Measurements from ENCODE around the gene WNT5B.
A peak's percentile ranks its signal among the peaks of the same experiment; 100 is the strongest.

Gene WNT5B

DNA sequence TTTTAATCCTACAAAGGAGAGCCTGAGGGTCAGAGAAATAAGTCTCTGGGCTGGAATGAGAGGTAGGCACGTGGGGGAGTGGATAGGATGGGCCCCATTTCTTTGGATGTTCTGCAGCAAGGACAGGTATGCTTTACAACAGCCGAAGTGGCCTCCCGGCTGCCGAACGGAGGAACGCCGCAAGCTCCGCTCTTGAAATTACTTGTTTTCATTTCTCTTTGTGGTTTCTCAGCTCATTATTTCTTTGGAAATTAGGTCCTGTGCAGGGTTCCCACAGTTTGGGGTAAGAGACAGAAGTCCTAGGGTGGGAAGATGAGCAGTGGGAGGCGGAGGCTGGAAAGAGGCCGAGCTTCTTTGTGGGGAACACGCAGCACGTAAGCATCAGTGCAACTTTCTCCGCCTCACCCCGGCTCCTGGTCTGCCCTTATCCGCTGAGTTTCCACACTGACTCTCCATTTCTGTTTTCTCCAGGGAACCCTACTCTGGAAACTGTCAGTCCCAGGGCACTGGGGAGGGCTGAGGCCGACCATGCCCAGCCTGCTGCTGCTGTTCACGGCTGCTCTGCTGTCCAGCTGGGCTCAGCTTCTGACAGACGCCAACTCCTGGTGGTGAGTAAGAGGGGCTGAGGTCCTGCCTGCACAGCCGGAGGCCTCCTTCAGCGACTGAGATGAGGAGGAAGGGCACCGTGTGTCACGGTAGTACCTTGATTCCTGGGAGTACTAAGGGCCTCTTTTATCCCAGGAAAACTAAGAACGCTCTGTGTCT, 2.0 kb downstream of the WNT5B start:
- no peak for DNase-seq

DNA sequence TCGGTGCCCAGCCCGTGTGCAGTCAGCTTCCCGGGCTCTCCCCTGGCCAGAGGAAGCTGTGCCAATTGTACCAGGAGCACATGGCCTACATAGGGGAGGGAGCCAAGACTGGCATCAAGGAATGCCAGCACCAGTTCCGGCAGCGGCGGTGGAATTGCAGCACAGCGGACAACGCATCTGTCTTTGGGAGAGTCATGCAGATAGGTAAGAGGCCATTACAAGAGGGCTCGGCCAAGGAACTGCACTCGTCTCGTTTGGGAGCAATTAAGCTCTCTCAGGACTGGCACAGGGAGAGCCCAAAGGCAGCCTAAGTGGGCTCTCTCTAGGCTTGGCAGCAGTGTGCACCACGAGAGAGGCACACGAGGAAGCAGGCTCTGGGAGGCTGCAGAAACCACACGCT, 3.7 kb downstream of the WNT5B start:
- DNase-seq = no peak

DNA sequence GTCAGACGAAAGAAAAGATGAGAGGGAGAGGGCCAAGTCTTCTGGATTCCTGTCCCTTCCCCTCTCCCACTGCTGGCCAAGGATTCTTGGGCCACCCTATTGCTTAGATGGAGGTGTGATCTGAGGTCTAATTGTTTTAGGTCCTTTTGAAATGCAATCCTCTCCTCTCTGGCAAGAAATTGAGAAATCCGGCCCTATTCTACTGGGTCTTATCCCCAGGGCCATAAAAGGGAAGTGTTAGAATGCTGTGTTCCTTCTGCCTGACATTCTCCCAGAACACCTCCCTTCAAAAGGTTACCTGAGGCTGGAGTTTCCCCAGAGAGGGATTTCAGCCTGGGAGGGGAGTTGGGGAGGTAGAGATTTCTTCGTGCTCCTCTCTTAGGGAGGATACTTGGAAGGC, 4.4 kb downstream of the WNT5B start:
- DNase-seq = no peak

DNA sequence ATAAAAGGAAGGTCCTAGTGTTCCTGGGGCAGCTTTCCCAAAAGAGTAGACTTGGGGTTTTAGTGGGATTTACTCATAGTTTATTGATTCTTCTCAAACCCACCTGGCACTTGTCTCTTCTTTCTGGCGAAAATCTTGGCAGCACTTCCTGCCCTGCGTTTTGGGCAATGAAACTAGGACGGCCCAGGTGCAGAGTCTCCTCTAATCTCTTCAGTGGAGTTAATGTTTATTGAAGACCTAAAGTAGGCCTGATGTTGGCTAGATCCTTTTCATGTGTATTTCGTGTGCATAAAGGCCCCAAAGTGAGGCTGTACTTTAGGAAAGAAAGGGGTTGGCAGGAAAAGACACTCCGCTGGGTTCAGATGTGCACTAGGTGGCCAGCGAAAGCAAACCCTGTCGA, 5.1 kb downstream of the WNT5B start:
- no peak for DNase-seq

DNA sequence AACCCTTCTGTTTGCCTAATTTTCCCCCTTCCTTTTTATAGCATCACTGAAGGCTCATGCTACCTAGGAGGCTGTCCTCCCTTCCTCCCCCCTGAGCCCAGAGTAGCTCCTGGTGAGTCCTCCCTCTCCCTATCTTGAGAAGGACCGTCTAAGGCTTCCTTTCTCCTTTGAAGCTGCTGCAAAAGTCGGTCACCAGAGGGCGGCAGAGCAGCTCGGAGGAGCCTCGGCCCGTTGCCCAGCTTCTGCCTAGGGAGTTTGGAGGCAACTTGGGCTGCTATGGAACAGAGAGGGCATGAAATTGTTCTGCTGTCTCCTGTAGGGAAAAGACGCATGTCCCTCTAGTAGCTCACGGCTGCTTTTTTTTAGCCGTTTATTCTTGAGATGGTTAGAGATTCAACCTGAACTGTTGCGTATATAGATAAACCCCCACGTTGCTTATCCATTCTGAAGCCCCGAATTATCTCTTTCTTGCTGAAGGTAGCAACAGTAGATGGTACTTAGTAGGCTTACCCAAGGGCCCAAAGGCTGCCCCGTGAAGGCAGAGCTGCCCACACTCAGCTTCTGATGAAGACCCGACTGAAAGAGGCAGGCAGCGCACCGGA, 5.7 kb downstream of the WNT5B start:
- peak; percentile 61 for DNase-seq

DNA sequence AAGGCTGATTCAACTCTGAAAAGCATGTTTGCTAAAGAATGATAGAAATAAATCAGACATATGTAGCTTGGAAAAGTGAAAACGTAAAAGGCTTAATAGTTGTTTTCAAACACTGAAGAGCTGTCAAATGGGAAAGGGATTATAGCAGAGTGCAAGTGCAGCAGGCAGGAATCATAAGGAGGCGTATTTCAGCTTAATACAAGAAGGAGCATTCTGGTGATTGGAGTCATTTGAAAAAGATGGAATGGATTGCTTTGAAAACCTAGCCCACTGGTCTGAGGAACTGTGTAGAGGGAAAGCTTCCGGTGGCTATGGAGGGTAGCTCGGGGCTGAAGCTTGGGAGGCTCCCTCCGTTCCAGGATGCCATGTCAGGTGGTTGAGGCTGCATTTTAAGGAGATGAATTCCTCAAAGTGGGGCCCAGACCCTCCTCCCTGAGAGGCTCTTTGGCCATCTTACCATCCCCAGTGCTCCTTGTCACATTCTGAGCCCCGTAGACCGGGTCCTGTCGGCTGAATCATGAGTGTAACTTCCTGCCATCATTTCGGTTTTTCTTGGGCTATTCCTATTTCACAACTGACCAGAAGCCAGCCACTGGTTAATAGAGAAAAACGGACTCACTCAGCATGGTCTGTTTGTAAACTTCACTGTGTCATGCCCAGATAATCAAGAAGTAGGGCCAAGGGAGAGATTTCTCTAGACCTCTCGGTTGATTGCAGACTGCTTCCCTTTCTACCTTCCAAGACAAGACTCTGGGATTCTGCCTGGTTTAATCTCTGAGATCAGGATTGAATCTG, 6.5 kb downstream of the WNT5B start:
- DNase-seq = no peak

DNA sequence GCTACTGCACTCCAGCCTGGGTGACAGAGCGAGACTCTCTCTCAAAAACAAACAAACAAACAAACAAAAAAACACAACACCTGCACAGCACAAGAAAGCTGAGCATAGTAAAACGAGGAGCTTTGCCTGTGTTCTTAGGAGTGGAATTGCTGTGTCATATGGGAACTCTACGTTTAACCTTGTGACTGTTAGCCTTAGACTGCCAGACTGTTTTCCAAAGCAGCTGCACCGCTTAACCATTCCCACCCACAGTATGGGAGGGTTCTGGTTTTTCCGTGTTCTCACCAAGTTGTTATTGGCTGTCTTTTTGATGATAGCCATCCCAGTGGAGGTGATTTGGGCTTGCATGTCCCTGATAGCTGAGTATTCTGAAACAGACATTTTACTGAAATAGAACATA, 9.2 kb downstream of the WNT5B start:
- no peak for DNase-seq

DNA sequence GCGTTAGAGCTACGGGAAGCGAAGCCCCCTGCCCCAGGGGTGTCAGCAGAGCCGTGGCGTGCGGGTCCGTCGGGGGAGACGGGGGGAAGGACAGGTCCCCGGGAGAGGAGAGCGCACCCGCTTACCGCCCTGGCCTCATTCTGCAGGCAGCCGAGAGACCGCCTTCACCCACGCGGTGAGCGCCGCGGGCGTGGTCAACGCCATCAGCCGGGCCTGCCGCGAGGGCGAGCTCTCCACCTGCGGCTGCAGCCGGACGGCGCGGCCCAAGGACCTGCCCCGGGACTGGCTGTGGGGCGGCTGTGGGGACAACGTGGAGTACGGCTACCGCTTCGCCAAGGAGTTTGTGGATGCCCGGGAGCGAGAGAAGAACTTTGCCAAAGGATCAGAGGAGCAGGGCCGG, 10.5 kb downstream of the WNT5B start:
- no peak for DNase-seq

DNA sequence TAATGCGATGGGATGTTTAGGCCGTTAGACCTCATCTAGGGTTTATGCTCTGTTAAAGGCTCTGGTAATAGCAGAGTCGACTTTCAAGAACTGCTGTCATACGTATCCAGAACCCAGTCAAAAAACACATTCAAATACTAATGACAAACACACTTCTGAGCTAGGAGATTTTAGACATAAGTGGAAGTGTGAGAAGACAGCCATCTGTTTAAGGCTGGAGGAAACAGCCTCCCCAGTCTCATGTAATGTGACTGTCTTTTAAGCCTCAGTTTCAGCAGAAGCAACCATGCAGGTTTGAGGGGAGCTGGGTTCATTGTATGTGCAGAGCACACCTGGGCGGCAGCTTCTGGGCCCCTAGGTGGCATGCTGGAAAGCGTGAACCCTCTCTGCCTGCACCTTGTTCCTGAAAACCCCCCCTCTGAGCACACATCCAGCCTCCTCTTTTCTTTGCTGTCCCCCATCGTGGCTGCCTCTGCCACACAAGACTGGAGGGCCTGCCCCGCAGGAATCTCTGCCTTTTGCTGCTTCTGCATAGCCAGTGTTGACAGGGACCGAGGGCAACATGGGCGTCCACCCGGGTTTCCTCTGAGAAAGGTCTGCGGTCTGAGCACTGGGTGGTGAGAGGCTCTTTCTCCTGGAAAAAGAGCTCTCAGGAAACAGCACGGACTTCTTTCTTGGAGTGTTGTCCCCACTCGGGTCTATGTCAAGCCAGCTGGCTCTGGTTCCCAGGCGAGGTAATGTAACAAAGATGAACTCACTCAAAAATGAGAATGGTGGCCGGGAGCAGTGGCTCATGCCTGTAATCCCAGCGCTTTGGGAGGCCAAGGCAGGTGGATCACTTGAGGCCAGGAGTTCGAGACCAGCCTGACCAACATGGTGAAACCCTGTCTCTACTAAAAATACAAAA, 11.6 kb downstream of the WNT5B start:
- no peak for DNase-seq

DNA sequence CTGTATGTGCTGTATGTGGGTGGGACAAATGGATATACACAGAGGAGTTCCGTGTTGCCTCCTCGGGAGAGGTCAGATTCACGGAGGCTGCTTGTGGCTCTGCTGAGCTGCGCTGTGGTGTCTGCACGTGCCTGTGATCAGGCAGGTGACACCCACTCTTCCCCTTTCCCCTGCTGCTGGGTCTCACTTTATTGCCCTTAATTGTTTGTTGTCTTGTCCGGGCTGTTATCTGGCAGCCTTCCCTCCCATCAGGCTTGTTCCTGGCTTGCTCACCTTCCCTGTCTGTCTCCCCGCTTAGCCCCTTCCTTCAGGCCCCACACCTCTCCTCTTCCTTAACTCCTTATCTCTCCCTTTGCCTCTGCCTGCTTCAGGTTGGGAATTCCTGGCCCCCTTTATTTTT, 13.5 kb downstream of the WNT5B start:
- DNase-seq = no peak

DNA sequence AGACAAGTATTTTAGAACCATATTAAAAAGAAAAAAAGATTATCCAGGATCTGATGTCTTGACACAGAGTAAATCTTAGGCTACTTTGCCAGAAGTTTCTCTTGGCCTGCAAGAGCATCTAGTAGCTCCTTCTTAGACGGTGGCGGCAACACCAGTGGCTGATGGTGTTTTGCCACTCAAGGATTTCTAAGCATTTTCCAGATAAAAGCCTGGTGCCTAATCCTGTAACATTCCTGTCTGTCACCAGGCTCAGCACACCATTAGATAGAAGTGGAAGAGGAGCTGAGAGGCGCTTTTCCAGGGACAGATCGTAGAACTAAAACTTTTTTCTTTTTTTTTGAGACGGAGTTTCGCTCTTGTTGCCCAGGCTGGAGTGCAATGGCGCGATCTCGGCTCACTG, 14.0 kb downstream of the WNT5B start:
- no peak for DNase-seq

DNA sequence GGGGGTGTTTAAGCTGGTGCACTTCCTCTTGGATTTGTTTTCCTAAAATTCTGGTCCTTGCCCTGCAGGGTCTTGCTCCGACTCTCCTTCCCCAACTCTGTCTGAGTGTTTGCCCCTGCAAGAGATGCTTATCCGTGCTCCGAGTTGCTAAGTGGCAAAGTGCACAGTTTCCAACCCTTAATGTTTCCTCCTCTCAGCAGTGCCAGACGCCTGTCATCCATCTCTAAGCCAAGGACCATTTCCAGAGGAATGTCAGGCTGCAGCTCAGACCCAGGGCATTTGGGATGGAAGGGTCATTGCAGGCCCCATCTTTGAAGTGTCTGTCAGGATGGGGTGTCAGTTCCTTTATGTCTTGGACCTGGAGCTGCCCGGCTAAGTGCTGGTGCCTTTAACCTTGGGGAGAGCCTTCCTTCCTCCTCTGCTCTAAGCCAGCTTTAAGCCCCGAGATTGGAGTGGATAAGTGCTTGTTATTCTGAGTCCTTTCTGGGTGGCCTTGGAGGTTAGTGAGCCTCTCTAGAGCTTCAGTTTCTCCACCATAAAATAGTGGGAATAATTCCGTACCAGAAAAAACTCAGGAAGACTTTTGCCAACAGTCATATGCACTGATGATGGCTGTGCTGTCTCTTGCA, 15.0 kb downstream of the WNT5B start:
- DNase-seq = no peak

DNA sequence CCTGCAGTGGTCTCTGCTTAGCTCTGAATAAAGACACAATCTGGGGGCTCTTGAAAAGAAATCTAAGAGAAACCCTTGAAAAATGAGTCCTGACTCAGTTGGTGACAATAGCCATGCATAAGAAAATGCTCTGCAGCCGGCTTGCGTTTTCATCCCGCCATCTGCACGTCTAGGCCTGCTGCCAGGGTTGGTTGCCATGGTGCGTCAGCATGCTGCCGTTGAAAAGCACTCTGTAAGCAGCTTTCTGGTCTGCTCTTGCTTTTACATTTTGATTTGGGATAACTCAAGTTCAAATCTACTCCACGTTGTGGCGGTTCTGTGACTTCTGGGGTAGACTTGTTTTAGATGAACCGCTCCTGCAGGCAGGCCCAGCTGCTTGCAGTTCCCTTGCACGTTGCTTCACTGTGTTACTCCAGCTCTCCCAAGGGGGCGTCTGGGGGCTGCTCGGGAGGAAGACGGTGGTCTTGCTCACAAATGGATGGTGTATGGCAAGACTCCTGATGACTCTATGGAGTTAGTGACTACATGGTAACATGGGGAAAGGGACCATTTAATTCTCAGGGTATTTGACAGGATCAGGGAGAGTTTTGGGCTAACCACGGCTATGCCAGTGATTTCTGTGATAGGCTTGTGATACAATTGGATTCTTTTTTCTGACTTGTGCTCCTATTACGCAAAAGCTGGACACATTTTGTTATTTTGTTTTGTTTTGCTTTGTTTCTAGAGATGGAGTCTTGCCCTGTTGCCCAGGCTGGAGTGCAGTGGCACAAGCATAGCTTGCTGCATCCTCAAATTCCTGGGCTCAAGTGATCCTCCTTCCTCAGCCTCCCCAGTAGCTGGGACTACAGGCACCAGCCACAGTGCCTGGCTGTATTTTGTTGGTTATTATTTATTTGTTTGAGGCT, 15.8 kb downstream of the WNT5B start:
- no peak for DNase-seq

DNA sequence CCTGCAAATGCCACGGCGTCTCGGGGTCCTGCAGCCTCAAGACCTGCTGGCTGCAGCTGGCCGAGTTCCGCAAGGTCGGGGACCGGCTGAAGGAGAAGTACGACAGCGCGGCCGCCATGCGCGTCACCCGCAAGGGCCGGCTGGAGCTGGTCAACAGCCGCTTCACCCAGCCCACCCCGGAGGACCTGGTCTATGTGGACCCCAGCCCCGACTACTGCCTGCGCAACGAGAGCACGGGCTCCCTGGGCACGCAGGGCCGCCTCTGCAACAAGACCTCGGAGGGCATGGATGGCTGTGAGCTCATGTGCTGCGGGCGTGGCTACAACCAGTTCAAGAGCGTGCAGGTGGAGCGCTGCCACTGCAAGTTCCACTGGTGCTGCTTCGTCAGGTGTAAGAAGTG, 16.8 kb downstream of the WNT5B start:
- no peak for DNase-seq

DNA sequence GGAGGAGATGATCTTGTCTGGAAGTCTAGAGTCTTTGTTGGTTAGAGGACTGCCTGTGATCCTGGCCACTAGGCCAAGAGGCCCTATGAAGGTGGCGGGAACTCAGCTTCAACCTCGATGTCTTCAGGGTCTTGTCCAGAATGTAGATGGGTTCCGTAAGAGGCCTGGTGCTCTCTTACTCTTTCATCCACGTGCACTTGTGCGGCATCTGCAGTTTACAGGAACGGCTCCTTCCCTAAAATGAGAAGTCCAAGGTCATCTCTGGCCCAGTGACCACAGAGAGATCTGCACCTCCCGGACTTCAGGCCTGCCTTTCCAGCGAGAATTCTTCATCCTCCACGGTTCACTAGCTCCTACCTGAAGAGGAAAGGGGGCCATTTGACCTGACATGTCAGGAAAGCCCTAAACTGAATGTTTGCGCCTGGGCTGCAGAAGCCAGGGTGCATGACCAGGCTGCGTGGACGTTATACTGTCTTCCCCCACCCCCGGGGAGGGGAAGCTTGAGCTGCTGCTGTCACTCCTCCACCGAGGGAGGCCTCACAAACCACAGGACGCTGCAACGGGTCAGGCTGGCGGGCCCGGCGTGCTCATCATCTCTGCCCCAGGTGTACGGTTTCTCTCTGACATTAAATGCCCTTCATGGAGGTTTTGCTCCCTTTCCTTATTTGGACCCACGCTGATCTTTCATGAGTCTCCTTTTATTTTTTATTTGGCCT, 17.7 kb downstream of the WNT5B start:
- no peak for DNase-seq

DNA sequence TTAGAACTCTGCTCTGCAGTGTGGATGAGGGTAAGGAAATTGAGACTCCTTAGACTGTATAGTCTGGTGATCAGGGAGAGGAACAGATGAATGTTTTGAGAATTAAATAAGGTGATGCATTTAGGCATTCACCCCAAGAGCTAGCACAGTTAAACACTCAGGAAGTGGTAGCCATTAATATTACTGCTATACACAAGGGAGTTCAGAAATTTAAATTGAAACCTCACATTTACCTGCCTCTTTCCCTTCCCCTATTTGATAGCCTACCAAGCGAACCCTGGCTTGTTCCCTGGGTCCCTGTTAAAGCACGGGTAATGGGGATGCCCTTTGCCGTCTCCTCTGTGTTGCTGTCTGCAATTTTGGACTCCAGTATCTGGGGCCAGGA, 18.2 kb downstream of the WNT5B start:
- DNase-seq = no peak

DNA sequence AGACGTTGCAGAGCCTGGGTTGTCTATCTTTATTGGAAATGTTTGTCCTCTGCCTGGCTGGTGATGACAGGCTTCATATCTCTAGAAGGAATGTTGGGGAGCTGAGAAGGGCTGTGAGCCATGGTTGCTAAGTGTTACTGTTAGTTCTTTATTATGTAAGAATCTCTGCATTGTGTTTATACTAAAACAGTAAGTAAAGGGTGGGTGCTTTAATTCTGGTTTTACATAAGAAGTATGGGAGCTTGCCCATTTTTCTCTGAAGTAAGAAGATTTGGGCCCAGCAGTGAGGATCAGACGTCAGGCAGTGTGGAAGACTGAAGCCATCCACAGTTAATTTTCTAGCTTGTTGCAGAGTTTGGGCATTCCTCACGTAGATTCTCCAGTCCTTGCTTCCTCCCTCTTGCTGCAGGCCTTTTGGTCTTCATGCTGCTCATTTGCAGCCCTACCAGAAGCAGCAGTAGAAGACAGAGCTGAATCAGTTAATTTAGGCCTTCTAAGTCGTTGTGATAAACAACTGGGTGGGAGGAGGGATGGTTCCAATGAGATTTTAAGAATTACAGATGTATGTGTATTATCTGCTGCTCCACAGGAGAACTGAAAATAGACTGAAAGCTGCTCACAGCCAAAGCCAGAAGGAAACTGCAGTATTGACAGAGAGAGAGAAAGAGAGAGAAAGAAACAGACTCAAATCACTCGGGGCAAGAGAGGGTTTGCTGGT, 21.4 kb downstream of the WNT5B start:
- no peak for DNase-seq

DNA sequence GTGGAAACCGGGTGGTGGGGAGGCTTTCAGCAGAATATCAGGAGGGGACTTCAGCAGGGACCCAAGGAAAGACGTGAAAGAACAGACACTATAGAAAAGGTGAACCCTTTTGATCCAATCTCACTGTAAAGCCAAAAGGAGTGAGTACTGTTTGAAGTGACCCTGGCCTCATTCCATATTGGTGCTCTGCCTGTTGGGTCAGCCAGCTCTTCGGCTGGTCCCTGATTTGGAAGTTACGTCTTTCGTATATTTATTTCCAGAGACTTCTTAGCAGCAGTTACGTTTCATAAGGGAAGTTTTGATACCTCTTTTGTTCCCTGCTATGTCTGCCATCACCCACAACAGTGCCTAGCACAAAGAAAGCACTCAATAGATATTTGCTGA, 21.9 kb downstream of the WNT5B start:
- no peak for DNase-seq

DNA sequence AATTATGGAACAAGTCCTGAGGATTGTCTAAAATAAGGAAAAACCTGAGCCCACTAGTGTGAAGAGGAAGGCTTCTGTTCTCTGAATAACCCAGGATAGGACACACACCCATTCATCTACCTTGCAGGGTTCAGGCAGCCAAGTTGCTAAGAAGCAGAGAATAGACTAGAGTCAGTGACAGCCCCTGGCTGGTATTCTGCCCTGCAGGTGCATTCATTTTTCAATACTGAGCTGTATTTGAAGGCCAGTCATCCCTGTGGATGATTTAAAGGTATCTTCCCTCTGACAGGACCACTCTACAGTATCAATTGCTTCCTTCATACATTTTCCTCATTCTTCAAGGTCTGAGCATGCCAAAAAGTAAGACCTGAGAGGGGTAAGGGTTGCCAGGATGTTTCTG, 22.9 kb downstream of the WNT5B start:
- DNase-seq = no peak

DNA sequence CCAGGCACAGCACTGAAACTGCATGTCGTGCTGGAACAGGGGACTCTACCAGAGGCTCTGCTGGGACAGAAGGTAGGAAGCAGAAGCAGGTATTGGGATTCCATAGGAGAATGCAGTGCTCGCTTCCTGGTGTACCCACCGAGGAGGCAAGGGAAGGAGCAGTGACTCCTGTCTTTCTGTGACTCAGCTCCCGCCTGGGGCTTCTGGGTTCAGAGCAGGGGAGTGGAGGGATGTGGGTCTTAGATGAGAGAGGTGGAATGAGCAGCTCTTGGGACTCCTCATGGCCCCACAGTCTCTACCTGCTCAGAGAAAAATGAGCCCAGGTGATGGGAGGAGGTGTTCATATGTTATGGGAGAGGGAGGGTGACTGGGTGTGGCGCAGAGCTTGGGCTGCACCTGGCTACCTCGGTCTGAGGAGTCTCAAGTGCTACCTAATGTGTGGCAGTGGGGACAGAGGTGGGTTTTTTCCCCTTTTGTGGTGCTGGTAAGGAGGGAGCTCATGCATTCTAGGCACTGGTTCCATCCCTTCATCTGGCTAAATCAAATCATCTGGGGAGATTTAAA, 26.3 kb downstream of the WNT5B start:
- DNase-seq = no peak

Data from activated CD4-positive, alpha-beta T cell treated with anti-CD3 and anti-CD28 coated beads, Interleukin-2, amount 50 U/mL, for 1 hour (primary cell).